OCI-LY7 (cell line): ENCODE data around the gene SLC7A7. TPM values are rescaled to one million over a fixed set of nuclear protein-coding genes. Genes with fewer than 3 reads are reported as not detected.

Experiments
- BruUV-seq: library from RNA; stranded (reverse); fragments of 400-500 nt; replicated peaks from 2 replicates; lab custom pipeline; 2021; lab: Mats Ljungman, UMichigan
- CTCF ChIA-PET: fragments of 300-600 bp; sonication (Branson Sonifier 250); formaldehyde crosslinking; loops from one replicate; lab custom pipeline; 2022; ENCODE audit warnings: antibody characterized with exemption; ENCODE audit not compliant: unreplicated experiment; lab: Charles Lee
- POLR2A ChIA-PET: fragments of 300-600 bp; sonication (Branson Sonifier 250); formaldehyde crosslinking; loops from one replicate; lab custom pipeline; 2022; ENCODE audit warnings: antibody characterized with exemption; lab: Charles Lee
- DNase-seq: peaks from one replicate; pipeline ENCODE4 v3.0.0-alpha.2; 2015; ENCODE audit warnings: low spot score
- H2AFZ ChIP-seq: fragments of 200-600 bp; sonication (generic), shearing (Covaris generic); 2 replicates; pipeline ENCODE4 v1.6.1; 2014; ENCODE audit warnings: mild to moderate bottlenecking, antibody characterized with exemption, low read length, moderate library complexity
- H3K27ac ChIP-seq: fragments of 200-600 bp; sonication (generic); 2 replicates; pipeline ENCODE4 v1.5.1; 2014; ENCODE audit warnings: mixed run types, low read depth, mild to moderate bottlenecking, moderate library complexity, low read length, inconsistent platforms; ENCODE audit not compliant: poor library complexity, severe bottlenecking
- H3K36me3 ChIP-seq: fragments of 200-600 bp; sonication (generic); 2 replicates; pipeline ENCODE4 v1.6.1; 2014; ENCODE audit warnings: mild to moderate bottlenecking, antibody characterized with exemption, low read length, moderate library complexity, mixed read lengths; ENCODE audit not compliant: insufficient read depth
- H3K4me1 ChIP-seq: fragments of 200-600 bp; sonication (generic); 2 replicates; pipeline ENCODE4 v1.5.1; 2014; ENCODE audit warnings: mild to moderate bottlenecking, low read length; ENCODE audit not compliant: insufficient read depth, poor library complexity, severe bottlenecking
- H3K4me2 ChIP-seq: fragments of 200-600 bp; sonication (generic); 2 replicates; pipeline ENCODE4 v1.6.1; 2014; ENCODE audit warnings: mild to moderate bottlenecking, low read length
- H3K4me3 ChIP-seq: fragments of 200-600 bp; sonication (generic); 2 replicates; pipeline ENCODE4 v1.5.1; 2014; ENCODE audit warnings: mild to moderate bottlenecking, low read depth, low read length; ENCODE audit not compliant: poor library complexity, severe bottlenecking
- H3K79me2 ChIP-seq: fragments of 200-600 bp; sonication (generic); 2 replicates; pipeline ENCODE4 v1.6.1; 2016; ENCODE audit warnings: low read depth, mild to moderate bottlenecking, low read length, moderate library complexity, mixed read lengths; ENCODE audit not compliant: insufficient read depth
- H3K9me2 ChIP-seq: fragments of 200-600 bp; sonication (generic); 2 replicates; pipeline ENCODE4 v1.6.1; 2016; ENCODE audit warnings: mild to moderate bottlenecking, low read length, mixed read lengths; ENCODE audit not compliant: insufficient read depth
- H3K9me3 ChIP-seq: fragments of 200-600 bp; sonication (generic); 2 replicates; pipeline ENCODE4 v1.6.1; 2014; ENCODE audit warnings: mild to moderate bottlenecking, mixed run types, low read length, mixed read lengths
- H4K20me1 ChIP-seq: fragments of 200-600 bp; sonication (generic); 2 replicates; pipeline ENCODE4 v1.6.1; 2014; ENCODE audit warnings: mild to moderate bottlenecking, antibody characterized with exemption, low read length, moderate library complexity, mixed read lengths; ENCODE audit not compliant: insufficient read depth
- CTCF ChIP-seq: fragments of 200-600 bp; sonication (generic); conservative IDR thresholded peaks from 2 replicates; pipeline ENCODE4 v1.5.1; 2014; ENCODE audit warnings: mild to moderate bottlenecking, antibody characterized with exemption, low read length, moderate library complexity, mixed read lengths
- EZH2phosphoT487 ChIP-seq: fragments of 200-600 bp; sonication (generic); IDR thresholded peaks from 2 replicates; pipeline ENCODE4 v1.6.1; 2018; ENCODE audit warnings: low read depth, borderline replicate concordance, mild to moderate bottlenecking, mixed run types, antibody characterized with exemption, low read length, moderate library complexity, mixed read lengths
- intact Hi-C: fragments of 100-400 bp; cut with micrococcal nuclease; formaldehyde crosslinking; loops from one replicate; pipeline ENCODE4 v1.10.0; 2022; ENCODE audit not compliant: unreplicated experiment
- total RNA-seq, 2 experiments: library from RNA; depleted of rRNA in 1 of 2; stranded (reverse); fragments of >200 nt in 1 of 2; shearing (Covaris generic) in 1 of 2; gene quantifications; 2 replicates each; pipeline ENCODE4 v1.2.3, GENCODE V29; 2014 to 2022

Gene SLC7A7
- total RNA-seq, 2 experiments from 2014 or later: 30.6 to 59.2 TPM

GRCh38 chr14:22844221-22845102 lies 29.2 kb upstream of the SLC7A7 start:
- Histone ChIP-seq H3K4me1 (peaks cover 6% of the 10 kb centered on the region), H2AFZ (no peak overlapping the region), H3K36me3 (no peaks in the 10 kb centered on the region), H3K27ac (no peak overlapping the region), H3K9me2 (no peaks in the 10 kb centered on the region), H3K4me2 (no peak overlapping the region), H3K9me3 (no peaks in the 10 kb centered on the region), H4K20me1 (no peaks in the 10 kb centered on the region), H3K4me3 (no peak overlapping the region), H3K79me2 (no peaks in the 10 kb centered on the region)
- POLR2A ChIA-PET: interaction anchor here (0.6 kb wide), 1 partner anchor 17 kb away, joined by 3 read pairs; no protein-coding TSS in a partner anchor
- BruUV-seq: no TSS peak
- intact Hi-C loops: no loop called here
- no peak for DNase-seq
- CTCF ChIA-PET: interaction anchor here (0.8 kb wide), 1 partner anchor 10 kb away, joined by 4 read pairs; no protein-coding TSS in a partner anchor
- TF ChIP-seq CTCF: no peak
- TF ChIP-seq EZH2phosphoT487: no peak

GRCh38 chr14:22843123-22843925 lies 28.1 kb upstream of the SLC7A7 start:
- Histone ChIP-seq H3K4me3 (no peak overlapping the region), H4K20me1 (no peaks in the 10 kb centered on the region), H3K9me2 (no peaks in the 10 kb centered on the region), H2AFZ (no peak overlapping the region), H3K9me3 (no peaks in the 10 kb centered on the region), H3K36me3 (no peaks in the 10 kb centered on the region), H3K4me1 (peaks cover 6% of the 10 kb centered on the region), H3K4me2 (no peak overlapping the region), H3K27ac (no peak overlapping the region), H3K79me2 (no peaks in the 10 kb centered on the region)
- CTCF ChIA-PET: interaction anchor here (0.7 kb wide), 1 partner anchor 20 kb away, joined by 3 read pairs; no protein-coding TSS in a partner anchor
- no peak for TF ChIP-seq EZH2phosphoT487
- TF ChIP-seq CTCF: no peak
- POLR2A ChIA-PET: no interaction called here
- no TSS peak for BruUV-seq
- intact Hi-C loops: no loop called here
- DNase-seq: no peak
